Ovary (tissue), 9 donors: ENCODE measurements around the gene CNDP1. TPM values are rescaled to one million over a fixed set of nuclear protein-coding genes. Genes with fewer than 3 reads are reported as not detected.

Experiments
- DNase-seq, 5 donors: peaks; one replicate each; pipeline ENCODE4 v3.0.0-alpha.2; 2019 to 2020
- H3K27ac ChIP-seq, 2 donors: fragments of 200-600 bp; one replicate each; pipeline versions ENCODE4 v1.5.1 to v1.8.0; 2019 to 2022
- H3K27me3 ChIP-seq: fragments of 200-600 bp; one replicate; pipeline ENCODE4 v1.8.0; 2022
- H3K36me3 ChIP-seq: fragments of 200-600 bp; sonication (generic); one replicate; pipeline ENCODE4 v1.5.1; 2019
- H3K4me1 ChIP-seq: one replicate; pipeline ENCODE4 v1.8.1; 2013; ENCODE audit warnings: mild to moderate bottlenecking, moderate library complexity; ENCODE audit not compliant: insufficient read depth
- H3K4me3 ChIP-seq: fragments of 200-600 bp; sonication (generic); one replicate; pipeline ENCODE4 v1.5.1; 2017
- H3K9me3 ChIP-seq, 2 donors: fragments of 200-600 bp in 1 of 2; sonication (generic) in 1 of 2; one replicate each; pipeline versions ENCODE4 v1.5.1 to v1.8.1; 2013 to 2019; ENCODE audit warnings: mild to moderate bottlenecking in 1 of 2, moderate library complexity in 1 of 2
- CTCF ChIP-seq, 3 donors: fragments of 450-650 bp in 2 of 3; fragments of 200-600 bp in 1 of 3; IDR thresholded peaks; one replicate each; pipeline versions ENCODE4 v1.5.1 to v1.8.0; 2016 to 2022; ENCODE audit warnings: antibody characterized with exemption in 3 of 3, mild to moderate bottlenecking in 1 of 3
- EP300 ChIP-seq: sonication (generic); formaldehyde crosslinking; IDR thresholded peaks from one replicate; pipeline ENCODE4 v1.6.1; 2017; ENCODE audit warnings: antibody characterized with exemption
- POLR2A ChIP-seq: fragments of 450-650 bp; IDR thresholded peaks from one replicate; pipeline ENCODE4 v1.6.1; 2017; ENCODE audit warnings: antibody characterized with exemption, mild to moderate bottlenecking, moderate library complexity
- WGBS, 3 donors: extraction: QIAGEN DNeasy Blood & Tissue Kit in 1 of 3; methylation state at CpG; one replicate each; pipeline versions ENCODE4 v1.1.5 to v1.1.7; 2013 to 2017; 5-methylcytosine and 5-hydroxymethylcytosine counted together
- intact Hi-C, 4 donors: fragments of 100-400 bp; cut with DNase I; formaldehyde crosslinking; loops; one replicate each; pipeline versions ENCODE4 v1.11.0 to v1.15.1; 2022 to 2023
- polyA plus RNA-seq, 2 donors: library from polyadenylated mRNA; stranded (reverse); fragments of 200-250 nt in 1 of 2; fragments of 350-450 nt in 1 of 2; fragmentation: Illumina TruSeq in 1 of 2; extraction: RNeasy Lipid Tissue Mini Kit (QIAGEN cat#74804) in 1 of 2; gene quantifications; one replicate each; pipeline ENCODE4 v1.2.3, GENCODE V29; 2013 to 2014
- total RNA-seq, 7 donors: library from RNA; depleted of rRNA in 2 of 7; stranded (reverse); fragments of >200 nt in 2 of 7; fragmentation: NEBNext Ultra II Directional in 3 of 7; extraction: Animal tissue kit (Norgen Biotek cat#: 25700) in 3 of 7; gene quantifications; one replicate each; pipeline versions ENCODE4 v1.1.0 to v1.2.4, GENCODE V29; 2016 to 2023
- donor health status: DM: no; HTN: no; CAD: no; lungs with moderate emphysema.
- donor health status: DM: no; HTN: no; CAD: no.
- donor health status: Bipolar disorder and iron deficiency.
- donor health status: DM: yes; HTN: yes; CAD: no.
- donor health status: DM: no; HTN: no; CAD: no.
- donor health status: DM: yes; HTN: yes; CAD: no.

CNDP1 gene
- total and polyA plus RNA-seq, 9 donors: 0.02 to 0.35 (median 0.15) TPM; not detected in 3

GRCh38 chr18:74635224-74635975 is 101.1 kb downstream of the CNDP1 start:
- Histone ChIP-seq H3K9me3 (no peaks in the 10 kb centered on the region), H3K36me3 (no peaks in the 10 kb centered on the region), H3K27ac (no peak overlapping the region), H3K4me3 (no peak overlapping the region), H3K4me1 (peaks cover 1% of the 10 kb centered on the region), H3K27me3 (no peaks in the 10 kb centered on the region)
- intact Hi-C loops: no loop called here
- DNase-seq: no peak
- 89 to 91% (median 91%) methylated on average over 15 of the region's 15 CpGs for WGBS, 3 donors
- TF ChIP-seq CTCF (IDR thresholded peaks at IDR 0.05) (no peak), POLR2A (no peak), EP300 (no peak)

Other genes with a start within 250 kb of the CNDP1 start
- gene CYB5A, start 242.5 kb upstream of the CNDP1 start, total RNA-seq: 100 to 1,000 TPM; 158 to 454 (median 293) TPM
- gene CYB5A, start 242.5 kb upstream of the CNDP1 start, polyA plus RNA-seq: 100 to 1,000 TPM; 233 to 325 TPM
- gene C18orf63, start 218.7 kb upstream of the CNDP1 start, total RNA-seq: not detected
- not detected for gene C18orf63, start 218.7 kb upstream of the CNDP1 start, polyA plus RNA-seq
- gene DIPK1C, start 77.2 kb upstream of the CNDP1 start, total RNA-seq: under 1 TPM in 2 of 7 donors, not detected in 5; 0.05 to 0.17 TPM
- gene DIPK1C, start 77.2 kb upstream of the CNDP1 start, polyA plus RNA-seq: under 1 TPM in 1 of 2 donors, not detected in 1; 0.04 TPM
- 100 to 1,000 TPM in 2 of 7 donors, 10 to 100 TPM in 5; 28.1 to 119 (median 91.7) TPM for gene CNDP2, start 38.1 kb upstream of the CNDP1 start, total RNA-seq
- gene CNDP2, start 38.1 kb upstream of the CNDP1 start, polyA plus RNA-seq: 100 to 1,000 TPM in 1 of 2 donors, 10 to 100 TPM in 1; 41.1 to 107 TPM
- gene ZNF407, start 63.4 kb downstream of the CNDP1 start, total RNA-seq: 10 to 100 TPM; 14.4 to 22.3 (median 19.7) TPM
- 1 to 10 TPM; 5.3 to 5.9 TPM for gene ZNF407, start 63.4 kb downstream of the CNDP1 start, polyA plus RNA-seq